ENCODE results near the gene SEC61A2. TPM values are rescaled to one million over a fixed set of nuclear protein-coding genes. Genes with fewer than 3 reads are reported as not detected.

SEC61A2 gene
- total RNA-seq, 4 donors from 2014 or later = 1.5 to 15.1 (median 7.6) TPM

DNA sequence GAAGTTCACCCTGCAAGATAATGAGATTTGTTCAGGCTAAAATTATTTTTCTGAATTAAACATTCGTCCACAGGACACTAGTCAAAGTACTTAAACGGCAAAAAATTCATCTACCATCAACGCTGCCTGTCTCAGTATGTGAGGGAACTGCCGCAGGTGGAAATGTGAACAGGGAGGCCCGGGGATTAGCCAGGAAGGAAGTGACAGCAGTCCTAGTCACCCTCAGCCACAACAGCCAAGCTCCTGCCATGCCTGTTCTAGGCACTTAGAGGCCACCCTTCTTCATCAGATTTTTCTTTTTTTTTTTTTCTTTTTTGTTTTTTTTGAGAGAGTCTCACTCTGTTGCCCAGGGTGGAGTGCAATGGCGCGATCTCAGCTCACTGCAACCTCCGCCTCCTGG is 56.8 kb downstream of the SEC61A2 start:
- H3K27me3 ChIP-seq = no peaks in the 10 kb centered on the region
- H3K36me3 ChIP-seq = peaks cover 0 to 25% (median 5%) of the 10 kb centered on the region in 4 donors
- H3K27ac ChIP-seq = no peak overlapping the region
- in situ Hi-C loops (cut with MboI; ENCODE audit: low pct_ligation_motif_present in 1 of 4, low pct_unique_long_range_greater_than_20kb in 1 of 4, low sequenced_read_pairs in 3 of 4) (no loop called here), intact Hi-C loops (cut with DNase I; ENCODE audit: low total_unique reads) (no loop called here)
- no peak overlapping the region for H3K4me3 ChIP-seq
- WGBS, 2 donors (ENCODE audit: low coverage in 1 of 2) = 82 to 100% methylated on average over 1 to 8 of the region's 8 CpGs
- no peaks in the 10 kb centered on the region for H3K9me3 ChIP-seq
- DNase-seq = no peak
- H3K4me1 ChIP-seq = peaks cover 0 to 10% (median 2%) of the 10 kb centered on the region in 4 donors
- TF ChIP-seq, protein P1, sequence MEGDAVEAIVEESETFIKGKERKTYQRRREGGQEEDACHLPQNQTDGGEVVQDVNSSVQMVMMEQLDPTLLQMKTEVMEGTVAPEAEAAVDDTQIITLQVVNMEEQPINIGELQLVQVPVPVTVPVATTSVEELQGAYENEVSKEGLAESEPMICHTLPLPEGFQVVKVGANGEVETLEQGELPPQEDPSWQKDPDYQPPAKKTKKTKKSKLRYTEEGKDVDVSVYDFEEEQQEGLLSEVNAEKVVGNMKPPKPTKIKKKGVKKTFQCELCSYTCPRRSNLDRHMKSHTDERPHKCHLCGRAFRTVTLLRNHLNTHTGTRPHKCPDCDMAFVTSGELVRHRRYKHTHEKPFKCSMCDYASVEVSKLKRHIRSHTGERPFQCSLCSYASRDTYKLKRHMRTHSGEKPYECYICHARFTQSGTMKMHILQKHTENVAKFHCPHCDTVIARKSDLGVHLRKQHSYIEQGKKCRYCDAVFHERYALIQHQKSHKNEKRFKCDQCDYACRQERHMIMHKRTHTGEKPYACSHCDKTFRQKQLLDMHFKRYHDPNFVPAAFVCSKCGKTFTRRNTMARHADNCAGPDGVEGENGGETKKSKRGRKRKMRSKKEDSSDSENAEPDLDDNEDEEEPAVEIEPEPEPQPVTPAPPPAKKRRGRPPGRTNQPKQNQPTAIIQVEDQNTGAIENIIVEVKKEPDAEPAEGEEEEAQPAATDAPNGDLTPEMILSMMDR (IDR thresholded peaks at IDR 0.05) = no peak
- TF ChIP-seq POLR2A (IDR thresholded peaks at IDR 0.05) (no peak), EP300 (IDR thresholded peaks at IDR 0.05; ENCODE audit: low read depth) (no peak), POLR2AphosphoS5 (IDR thresholded peaks at IDR 0.05) (no peak)

DNA sequence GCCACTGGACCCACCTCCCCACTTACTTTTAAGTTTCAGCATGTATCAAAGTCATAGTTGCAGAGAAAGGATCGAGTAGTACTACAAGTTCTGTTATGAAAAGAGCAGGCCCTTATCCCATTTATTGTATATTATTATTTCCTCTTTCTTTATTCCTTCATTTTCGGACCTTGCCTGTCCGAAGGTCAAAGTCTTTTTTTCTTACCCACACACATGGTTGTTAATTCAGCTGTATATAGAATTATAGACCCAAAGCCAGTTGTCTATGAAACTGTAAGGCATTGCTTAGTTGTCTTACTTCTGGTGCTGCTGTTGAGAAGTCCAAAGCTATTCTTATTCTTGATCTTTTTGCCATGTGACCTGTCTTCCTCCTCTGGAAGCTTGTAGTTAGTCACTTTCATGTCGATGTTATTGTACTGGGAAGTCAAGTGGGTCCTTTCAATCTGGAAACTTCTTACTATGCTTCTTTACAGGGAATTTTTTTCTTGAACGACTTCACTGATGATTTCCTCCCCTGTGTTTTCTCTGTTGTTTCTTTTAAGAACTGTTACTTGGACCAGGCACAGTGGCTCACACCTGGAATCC is 57.9 kb downstream of the SEC61A2 start:
- Histone ChIP-seq H3K4me1 (peaks cover 0 to 10% (median 2%) of the 10 kb centered on the region in 4 donors), H3K27me3 (no peaks in the 10 kb centered on the region), H3K36me3 (peaks cover 0 to 25% (median 5%) of the 10 kb centered on the region in 4 donors), H3K27ac (no peak overlapping the region), H3K9me3 (no peaks in the 10 kb centered on the region), H3K4me3 (no peak overlapping the region)
- in situ Hi-C loops (cut with MboI; ENCODE audit: low pct_ligation_motif_present in 1 of 4, low pct_unique_long_range_greater_than_20kb in 1 of 4, low sequenced_read_pairs in 3 of 4) (no loop called here), intact Hi-C loops (cut with DNase I; ENCODE audit: low total_unique reads) (no loop called here)
- DNase-seq = no peak
- WGBS, 2 donors (ENCODE audit: low coverage in 1 of 2) = 67 to 74% methylated on average over 2 to 5 of the region's 5 CpGs
- no peak for TF ChIP-seq EP300 (IDR thresholded peaks at IDR 0.05; ENCODE audit: low read depth)
- no peak for TF ChIP-seq POLR2AphosphoS5 (IDR thresholded peaks at IDR 0.05)
- TF ChIP-seq POLR2A (IDR thresholded peaks at IDR 0.05) = no peak
- TF ChIP-seq, protein P1 (IDR thresholded peaks at IDR 0.05) = no peak

DNA sequence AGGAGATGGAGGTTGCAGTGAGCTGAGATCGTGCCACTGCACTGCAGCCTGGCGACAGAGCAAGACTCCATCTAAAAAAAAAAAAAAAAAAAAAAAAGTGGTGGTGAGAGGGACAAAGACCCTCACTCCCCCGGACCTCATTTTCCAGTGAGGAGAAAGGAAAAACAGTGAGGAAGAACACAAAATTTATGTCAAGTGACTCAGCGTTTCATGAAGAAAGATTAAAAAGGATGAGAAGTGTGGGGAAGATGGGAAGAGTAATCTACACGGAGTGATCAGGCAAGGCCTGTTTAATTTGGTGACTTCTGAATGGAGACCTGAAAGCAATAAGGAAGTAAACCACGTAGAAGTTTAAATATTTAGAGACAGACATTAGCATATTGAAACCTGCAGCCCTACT is 59.2 kb downstream of the SEC61A2 start:
- no peak overlapping the region for H3K4me3 ChIP-seq
- peaks cover 0 to 16% (median 0%) of the 10 kb centered on the region in 4 donors for H3K36me3 ChIP-seq
- no peak overlapping the region for H3K27ac ChIP-seq
- TF ChIP-seq, protein P1 (IDR thresholded peaks at IDR 0.05) = no peak
- no peak for TF ChIP-seq EP300 (IDR thresholded peaks at IDR 0.05; ENCODE audit: low read depth)
- no peak for TF ChIP-seq POLR2A (IDR thresholded peaks at IDR 0.05)
- no peak for TF ChIP-seq POLR2AphosphoS5 (IDR thresholded peaks at IDR 0.05)
- H3K9me3 ChIP-seq = no peaks in the 10 kb centered on the region
- in situ Hi-C loops (cut with MboI; ENCODE audit: low pct_ligation_motif_present in 1 of 4, low pct_unique_long_range_greater_than_20kb in 1 of 4, low sequenced_read_pairs in 3 of 4) (no loop called here), intact Hi-C loops (cut with DNase I; ENCODE audit: low total_unique reads) (no loop called here)
- no peak for DNase-seq
- H3K27me3 ChIP-seq = no peaks in the 10 kb centered on the region
- peaks cover 0 to 12% (median 4%) of the 10 kb centered on the region in 4 donors for H3K4me1 ChIP-seq
- WGBS, 2 donors (ENCODE audit: low coverage in 1 of 2) = 76 to 77% methylated on average over 5 to 6 of the region's 6 CpGs

DNA sequence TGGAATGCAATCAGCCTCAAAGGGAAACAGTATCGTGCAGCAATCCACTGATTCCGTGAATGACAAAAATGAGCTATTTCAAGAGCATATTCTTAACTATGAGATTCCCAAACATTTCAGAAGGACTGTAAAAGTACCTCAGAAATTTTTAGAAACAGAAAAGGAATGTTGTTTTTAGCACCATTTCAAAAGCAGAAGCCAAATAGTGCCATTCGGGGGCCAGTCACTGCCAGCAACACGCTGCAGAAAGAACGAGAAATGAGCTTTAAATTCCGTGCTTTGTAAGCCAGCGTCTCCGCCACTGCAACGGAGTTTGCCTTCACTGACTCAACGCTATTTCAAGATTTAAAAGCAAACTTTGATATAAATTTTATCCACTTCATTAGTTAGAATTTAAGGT is 59.9 kb downstream of the SEC61A2 start:
- Histone ChIP-seq H3K4me1 (peaks cover 6 to 20% (median 12%) of the 10 kb centered on the region in 4 donors), H3K27me3 (no peaks in the 10 kb centered on the region), H3K4me3 (no peak overlapping the region), H3K27ac (no peak overlapping the region), H3K9me3 (no peaks in the 10 kb centered on the region), H3K36me3 (peaks cover 0 to 16% (median 0%) of the 10 kb centered on the region in 4 donors)
- WGBS, 2 donors (ENCODE audit: low coverage in 1 of 2) = 96% methylated on average over 8 to 10 of the region's 10 CpGs
- in situ Hi-C loops (cut with MboI; ENCODE audit: low pct_ligation_motif_present in 1 of 4, low pct_unique_long_range_greater_than_20kb in 1 of 4, low sequenced_read_pairs in 3 of 4) = no loop called here
- DNase-seq = no peak
- intact Hi-C loops (cut with DNase I; ENCODE audit: low total_unique reads) = no loop called here
- TF ChIP-seq, protein P1 (IDR thresholded peaks at IDR 0.05) = no peak
- TF ChIP-seq POLR2A (IDR thresholded peaks at IDR 0.05) (no peak), EP300 (IDR thresholded peaks at IDR 0.05; ENCODE audit: low read depth) (no peak), POLR2AphosphoS5 (IDR thresholded peaks at IDR 0.05) (no peak)

Data from transverse colon (tissue), 4 donors.